Gastroesophageal sphincter (tissue), 3 donors: ENCODE results near the gene SEPHS1.

Source experiments
- CTCF ChIP-seq, 4 experiments: fragments of 200-600 bp in 2 of 4; fragments of 450-650 bp in 2 of 4; sonication (generic) in 1 of 4; IDR thresholded peaks; one replicate each; pipeline ENCODE4 v1.5.1; 2017 to 2019; ENCODE audit warnings: antibody characterized with exemption in 4 of 4, mild to moderate bottlenecking in 2 of 4, moderate library complexity in 2 of 4
- EP300 ChIP-seq: sonication (generic); formaldehyde crosslinking; IDR thresholded peaks from one replicate; pipeline ENCODE4 v1.6.1; 2017; ENCODE audit warnings: antibody characterized with exemption, mild to moderate bottlenecking
- POLR2A ChIP-seq, 2 donors: fragments of 450-650 bp; IDR thresholded peaks; one replicate each; pipeline ENCODE4 v1.6.1; 2017; ENCODE audit warnings: antibody characterized with exemption in 2 of 2, mild to moderate bottlenecking in 2 of 2, moderate library complexity in 1 of 2
- POLR2AphosphoS5 ChIP-seq: sonication (generic); formaldehyde crosslinking; IDR thresholded peaks from one replicate; pipeline ENCODE4 v1.6.1; 2017; ENCODE audit warnings: antibody characterized with exemption

- no peak for TF ChIP-seq CTCF (IDR thresholded peaks at IDR 0.05)
- no peak for TF ChIP-seq POLR2A (IDR thresholded peaks at IDR 0.05)
- no peak for TF ChIP-seq POLR2AphosphoS5
- no peak for TF ChIP-seq EP300
Measured at GRCh38 chr10:13365243-13365642, 17.1 kb upstream of the SEPHS1 start.
